Activated CD8-positive, alpha-beta memory T cell treated with anti-CD3 and anti-CD28 coated beads for 4 hours (primary cell): Measurements from ENCODE around the gene CFP.

Experiments
- DNase-seq, 2 donors: peaks; one replicate each; pipeline ENCODE4 v3.0.0-alpha.2; 2020; ENCODE audit warnings: low read depth in 2 of 2

The CFP gene

GRCh38 chrX:47574076-47574546 is 55.6 kb downstream of the CFP start:
- no peak for DNase-seq

GRCh38 chrX:47573341-47574075 is 56.2 kb downstream of the CFP start:
- no peak for DNase-seq
